Right ventricle myocardium inferior (tissue), 1 donor: Measurements from ENCODE around the gene ITGB1BP1. TPM values are rescaled to one million over a fixed set of nuclear protein-coding genes. Genes with fewer than 3 reads are reported as not detected.

Experiments used
- ATAC-seq: fragments of 200-7000 bp; cut with Tn5 transposase; one replicate; pipeline ENCODE4 v1.9.1; 2020; ENCODE audit warnings: mild to moderate bottlenecking, moderate library complexity
- DNase-seq: peaks from one replicate; pipeline ENCODE4 v3.0.0; 2021; ENCODE audit errors: missing footprints
- intact Hi-C: fragments of 100-400 bp; cut with DNase I; formaldehyde crosslinking; loops from one replicate; pipeline ENCODE4 v1.11.0; 2022
- total RNA-seq: library from RNA; stranded (reverse); fragmentation: NEBNext Ultra II Directional; extraction: Animal tissue kit (Norgen Biotek cat#: 25700); gene quantifications from one replicate; pipeline ENCODE4 v1.2.1, GENCODE V29; 2021
- donor health status: DM: no; HTN: yes; CAD: no; lungs with severe emphysema.

The ITGB1BP1 gene
- total RNA-seq, 1 donor from 2014 or later = 93.1 TPM

- ATAC-seq (no peak), DNase-seq (no peak)
- intact Hi-C loops = no loop called here
Observed at GRCh38 chr2:9360701-9361100, 62.6 kb downstream of the ITGB1BP1 start.

GRCh38 chr2:9360110-9360509 lies 63.2 kb downstream of the ITGB1BP1 start:
- DNase-seq (no peak), ATAC-seq (no peak)
- intact Hi-C loops = no loop called here

- ATAC-seq (no peak), DNase-seq (no peak)
- intact Hi-C loops = no loop called here
Observed at GRCh38 chr2:9359463-9359862, 63.9 kb downstream of the ITGB1BP1 start.

GRCh38 chr2:9358846-9359245 lies 64.5 kb downstream of the ITGB1BP1 start:
- ATAC-seq (no peak), DNase-seq (no peak)
- intact Hi-C loops = no loop called here

- DNase-seq (no peak), ATAC-seq (no peak)
- intact Hi-C loops = no loop called here
Observed at GRCh38 chr2:9356261-9356660, 67.1 kb downstream of the ITGB1BP1 start.

- intact Hi-C loops = no loop called here
- DNase-seq (no peak), ATAC-seq (no peak)
Observed at GRCh38 chr2:9355716-9356115, 67.6 kb downstream of the ITGB1BP1 start.

- intact Hi-C loops = no loop called here
- no peak for ATAC-seq
- no peak for DNase-seq
Observed at GRCh38 chr2:9355270-9355669, 68.1 kb downstream of the ITGB1BP1 start.

GRCh38 chr2:9354318-9354717 lies 69.0 kb downstream of the ITGB1BP1 start:
- intact Hi-C loops = no loop called here
- DNase-seq = no peak
- no peak for ATAC-seq

Other genes with a start within 250 kb of the ITGB1BP1 start
- 12.9 TPM for gene ASAP2, start 216.7 kb downstream of the ITGB1BP1 start, total RNA-seq
- 16.5 TPM for gene CPSF3, start 126 bp upstream of the ITGB1BP1 start, total RNA-seq
- gene IAH1, start 51.0 kb upstream of the ITGB1BP1 start, total RNA-seq = 85.9 TPM
- 13.5 TPM for gene ADAM17, start 132.3 kb upstream of the ITGB1BP1 start, total RNA-seq
- 116 TPM for gene YWHAQ, start 207.5 kb upstream of the ITGB1BP1 start, total RNA-seq